HepG2 (cell line): ENCODE results near the gene GNG7. TPM values are rescaled to one million over a fixed set of nuclear protein-coding genes. Genes with fewer than 3 reads are reported as not detected.
A peak's percentile ranks its signal among the peaks of the same experiment; 100 is the strongest.

Experiments used
- ADNP ChIP-seq: sonication (generic); formaldehyde crosslinking; IDR thresholded peaks from 2 replicates; pipeline ENCODE4 v1.4.0; 2020; ENCODE audit warnings: missing genetic modification reagents
- CBFB ChIP-seq: sonication (generic); formaldehyde crosslinking; IDR thresholded peaks from 2 replicates; pipeline ENCODE4 v1.4.0; 2020; ENCODE audit warnings: missing genetic modification reagents
- FOXO1 ChIP-seq: sonication (generic); formaldehyde crosslinking; IDR thresholded peaks from 2 replicates; pipeline ENCODE4 v1.4.0; 2020; ENCODE audit warnings: missing genetic modification reagents
- HDAC1 ChIP-seq: sonication (generic); formaldehyde crosslinking; IDR thresholded peaks from 2 replicates; pipeline ENCODE4 v1.5.1; 2020; ENCODE audit warnings: mild to moderate bottlenecking, missing genetic modification reagents
- HIVEP1 ChIP-seq: sonication (generic); formaldehyde crosslinking; IDR thresholded peaks from 2 replicates; pipeline ENCODE4 v1.4.0; 2020; ENCODE audit warnings: mild to moderate bottlenecking, missing genetic modification reagents
- KLF15 ChIP-seq: sonication (generic); formaldehyde crosslinking; IDR thresholded peaks from 2 replicates; pipeline ENCODE4 v1.8.1; 2023; ENCODE audit warnings: borderline replicate concordance, mild to moderate bottlenecking, inconsistent platforms, missing genetic modification reagents, mixed read lengths
- MED1 ChIP-seq: sonication (generic); formaldehyde crosslinking; IDR thresholded peaks from 2 replicates; pipeline ENCODE4 v1.4.0; 2020; ENCODE audit warnings: missing genetic modification reagents
- NFIC ChIP-seq: IDR thresholded peaks from 2 replicates; pipeline ENCODE4 v1.6.1; 2012; ENCODE audit warnings: mild to moderate bottlenecking, low read length, inconsistent platforms
- NR2F2 ChIP-seq: IDR thresholded peaks from 2 replicates; pipeline ENCODE4 v1.6.1; 2012; ENCODE audit warnings: low read depth, inconsistent platforms, borderline replicate concordance
- PTBP1 ChIP-seq: fragments of 200-400 bp; formaldehyde crosslinking; IDR thresholded peaks from 2 replicates; pipeline ENCODE4 v1.6.1; 2018; ENCODE audit warnings: low read length, low read depth; ENCODE audit not compliant: poor library complexity, severe bottlenecking
- RFX3 ChIP-seq: IDR thresholded peaks from 2 replicates; pipeline ENCODE4 v1.6.1; 2016; ENCODE audit warnings: missing biosample characterization, missing genetic modification reagents
- SIN3B ChIP-seq: fragments of 150-350 bp; IDR thresholded peaks from 2 replicates; pipeline ENCODE4 v1.6.1; 2014; ENCODE audit warnings: low read length
- SKI ChIP-seq: fragments of 450-650 bp; IDR thresholded peaks from one replicate; pipeline ENCODE4 v1.6.1; 2018; ENCODE audit warnings: mild to moderate bottlenecking; ENCODE audit not compliant: partially characterized antibody
- SMARCC2 ChIP-seq: fragments of 450-650 bp; IDR thresholded peaks from 2 replicates; pipeline ENCODE4 v1.6.1; 2017; ENCODE audit warnings: antibody characterized with exemption, mild to moderate bottlenecking
- SOX6 ChIP-seq, 2 experiments: fragments of 450-650 bp in 1 of 2; sonication (generic) in 1 of 2; formaldehyde crosslinking in 1 of 2; IDR thresholded peaks; 2 replicates each; pipeline versions ENCODE4 v1.4.0 to v1.6.1; 2017 to 2020; ENCODE audit warnings: antibody characterized with exemption in 1 of 2, mild to moderate bottlenecking in 1 of 2, missing genetic modification reagents in 1 of 2
- SP140L ChIP-seq: sonication (generic); formaldehyde crosslinking; IDR thresholded peaks from 2 replicates; pipeline ENCODE4 v1.4.0; 2020; ENCODE audit warnings: missing genetic modification reagents, borderline replicate concordance
- THAP11 ChIP-seq: IDR thresholded peaks from 2 replicates; pipeline ENCODE4 v1.6.1; 2016; ENCODE audit warnings: missing biosample characterization, missing genetic modification reagents
- TOE1 ChIP-seq: sonication (generic); formaldehyde crosslinking; IDR thresholded peaks from 2 replicates; pipeline ENCODE4 v1.4.0; 2020; ENCODE audit warnings: mild to moderate bottlenecking, missing genetic modification reagents
- TOPORS ChIP-seq: sonication (generic); formaldehyde crosslinking; IDR thresholded peaks from 2 replicates; pipeline ENCODE4 v1.8.0; 2023; ENCODE audit warnings: mild to moderate bottlenecking, missing genetic modification reagents
- ZNF136 ChIP-seq: sonication (generic); formaldehyde crosslinking; IDR thresholded peaks from 2 replicates; pipeline ENCODE4 v1.8.1; 2022; ENCODE audit warnings: low read depth, mild to moderate bottlenecking, moderate library complexity, missing genetic modification reagents
- ZNF138 ChIP-seq: sonication (generic); formaldehyde crosslinking; IDR thresholded peaks from 2 replicates; pipeline ENCODE4 v1.5.0; 2020; ENCODE audit warnings: mild to moderate bottlenecking, low read depth, missing genetic modification reagents
- ZNF317 ChIP-seq: sonication (generic); formaldehyde crosslinking; IDR thresholded peaks from 2 replicates; pipeline ENCODE4 v1.5.0; 2020; ENCODE audit warnings: mild to moderate bottlenecking, missing genetic modification reagents
- ZNF430 ChIP-seq: sonication (generic); formaldehyde crosslinking; IDR thresholded peaks from 2 replicates; pipeline ENCODE4 v1.9.0; 2021; ENCODE audit warnings: mild to moderate bottlenecking, missing genetic modification reagents
- ZNF550 ChIP-seq: sonication (generic); formaldehyde crosslinking; IDR thresholded peaks from 2 replicates; pipeline ENCODE4 v1.4.0; 2020; ENCODE audit warnings: mild to moderate bottlenecking, missing genetic modification reagents, borderline replicate concordance
- ZNF672 ChIP-seq: sonication (generic); formaldehyde crosslinking; IDR thresholded peaks from 2 replicates; pipeline ENCODE4 v1.8.1; 2022; ENCODE audit warnings: missing genetic modification reagents
- ZSCAN22 ChIP-seq: sonication (generic); formaldehyde crosslinking; IDR thresholded peaks from 2 replicates; pipeline ENCODE4 v1.4.0; 2020; ENCODE audit warnings: mild to moderate bottlenecking, missing genetic modification reagents
- polyA plus RNA-seq, 8 experiments: library from polyadenylated mRNA; depleted of rRNA in 3 of 8; stranded (reverse) in 7 of 8; unstranded in 1 of 8; fragments of >200 nt; fragmentation: Illumina TruSeq in 4 of 8; extraction: Trizol in 4 of 8; gene quantifications; 2 replicates each; pipeline versions ENCODE4 v1.2.1 to v1.2.3, GENCODE V29; 2011 to 2016; ENCODE audit warnings: low read depth in 4 of 8, missing spikeins in 1 of 8, mixed read lengths in 1 of 8; ENCODE audit not compliant: insufficient read depth in 1 of 8
- total RNA-seq, 5 experiments: library from RNA; depleted of rRNA; stranded (reverse); fragments of >200 nt; fragmentation: Illumina TruSeq; extraction: Trizol; gene quantifications; 2 replicates each; pipeline ENCODE4 v1.2.3, GENCODE V29; 2016; ENCODE audit warnings: low read depth in 1 of 5
- TF ChIP-seq, protein P1 (sequence below): sonication (generic); formaldehyde crosslinking; IDR thresholded peaks from 2 replicates; pipeline ENCODE4 v1.4.0; 2020; ENCODE audit warnings: missing genetic modification reagents, borderline replicate concordance
- TF ChIP-seq, protein P2 (sequence below): sonication (generic); formaldehyde crosslinking; IDR thresholded peaks from 2 replicates; pipeline ENCODE4 v1.4.0; 2020; ENCODE audit warnings: missing genetic modification reagents

The GNG7 gene
- total and polyA plus RNA-seq, 2 of the 13 experiments (the other 11 are each of a cell fraction or from before 2014, with no cell fraction given), result 1.4 to 3.3 TPM

DNA sequence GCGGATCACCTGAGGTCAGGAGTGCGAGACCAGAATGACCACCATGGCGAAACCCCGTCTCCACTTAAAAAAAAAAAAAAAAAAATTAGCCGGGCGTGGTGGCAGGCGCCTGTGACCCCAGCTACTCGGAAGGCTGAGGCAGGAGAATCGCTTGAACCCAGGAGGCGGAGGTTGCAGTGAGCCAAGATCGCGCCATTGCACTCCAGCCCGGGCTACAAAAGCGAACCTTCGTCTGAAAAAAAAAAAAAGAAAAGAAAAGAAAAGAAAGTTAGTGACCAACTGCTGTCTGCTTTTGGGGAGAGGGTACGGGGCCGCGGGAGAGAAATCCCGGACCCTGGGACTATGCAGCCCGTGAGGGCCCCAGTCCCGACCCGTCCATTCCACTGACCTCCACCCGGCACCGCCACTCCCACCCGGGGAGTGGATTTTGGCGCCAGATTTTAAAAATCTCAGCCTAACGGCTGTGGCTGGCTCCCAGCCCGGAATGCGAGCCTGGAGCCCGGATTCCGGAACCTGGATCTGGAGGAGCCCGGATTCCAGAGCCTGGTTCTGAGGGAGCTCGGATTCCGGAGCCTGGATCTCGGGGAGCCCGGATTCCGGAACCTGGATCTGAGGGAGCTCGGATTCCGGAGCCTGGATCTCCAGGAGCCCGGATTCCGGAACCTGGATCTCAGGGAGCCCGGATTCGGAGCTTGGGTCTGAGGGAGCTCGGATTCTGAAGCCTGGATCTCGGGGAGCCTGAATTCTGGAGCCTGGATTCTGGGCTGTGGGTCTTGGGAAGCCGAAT, 239.7 kb downstream of the GNG7 start (continued):
- TF ChIP-seq, protein P1, sequence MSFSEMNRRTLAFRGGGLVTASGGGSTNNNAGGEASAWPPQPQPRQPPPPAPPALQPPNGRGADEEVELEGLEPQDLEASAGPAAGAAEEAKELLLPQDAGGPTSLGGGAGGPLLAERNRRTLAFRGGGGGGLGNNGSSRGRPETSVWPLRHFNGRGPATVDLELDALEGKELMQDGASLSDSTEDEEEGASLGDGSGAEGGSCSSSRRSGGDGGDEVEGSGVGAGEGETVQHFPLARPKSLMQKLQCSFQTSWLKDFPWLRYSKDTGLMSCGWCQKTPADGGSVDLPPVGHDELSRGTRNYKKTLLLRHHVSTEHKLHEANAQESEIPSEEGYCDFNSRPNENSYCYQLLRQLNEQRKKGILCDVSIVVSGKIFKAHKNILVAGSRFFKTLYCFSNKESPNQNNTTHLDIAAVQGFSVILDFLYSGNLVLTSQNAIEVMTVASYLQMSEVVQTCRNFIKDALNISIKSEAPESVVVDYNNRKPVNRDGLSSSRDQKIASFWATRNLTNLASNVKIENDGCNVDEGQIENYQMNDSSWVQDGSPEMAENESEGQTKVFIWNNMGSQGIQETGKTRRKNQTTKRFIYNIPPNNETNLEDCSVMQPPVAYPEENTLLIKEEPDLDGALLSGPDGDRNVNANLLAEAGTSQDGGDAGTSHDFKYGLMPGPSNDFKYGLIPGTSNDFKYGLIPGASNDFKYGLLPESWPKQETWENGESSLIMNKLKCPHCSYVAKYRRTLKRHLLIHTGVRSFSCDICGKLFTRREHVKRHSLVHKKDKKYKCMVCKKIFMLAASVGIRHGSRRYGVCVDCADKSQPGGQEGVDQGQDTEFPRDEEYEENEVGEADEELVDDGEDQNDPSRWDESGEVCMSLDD, result peak; percentile 85; the same call in 1 of the 2 replicates
- peak; percentile 76; the same call in 1 of the 2 replicates for TF ChIP-seq TOPORS (CRISPR knock-in tag)
- no peak for TF ChIP-seq ZNF550 (CRISPR knock-in tag)
- 0 out of 2 replicates have a peak, but pooled peaks have one; percentile 59 for TF ChIP-seq SP140L (CRISPR knock-in tag)
- no peak for TF ChIP-seq ADNP (CRISPR knock-in tag)
- TF ChIP-seq HDAC1 (CRISPR knock-in tag), result peak; percentile 75
- TF ChIP-seq ZNF672, result no peak
- peak; percentile 83; the same call in 1 of the 2 replicates for TF ChIP-seq SIN3B
- peak; percentile 89 for TF ChIP-seq CBFB (CRISPR knock-in tag)
- peak; percentile 66; the same call in 1 of the 2 replicates for TF ChIP-seq ZNF430 (CRISPR knock-in tag)
- peak; percentile 90 for TF ChIP-seq MED1 (CRISPR knock-in tag)
- TF ChIP-seq SMARCC2, result 0 out of 2 replicates have a peak, but pooled peaks have one; percentile 25
- 0 out of 2 replicates have a peak, but pooled peaks have one; percentile 1 for TF ChIP-seq ZNF138 (CRISPR knock-in tag)
- TF ChIP-seq PTBP1, result peak; percentile 99
- TF ChIP-seq RFX3 (CRISPR knock-in tag), result no peak
- TF ChIP-seq HIVEP1, result peak; percentile 92
- TF ChIP-seq SOX6 (IDR thresholded peaks at IDR 0.05), result no peak
- peak; percentile 86 for TF ChIP-seq SOX6 (CRISPR knock-in tag; IDR thresholded peaks at IDR 0.05)
- peak; percentile 82 for TF ChIP-seq ZNF317
- TF ChIP-seq NR2F2, result peak; percentile 70; the same call in 1 of the 2 replicates
- TF ChIP-seq, protein P2, sequence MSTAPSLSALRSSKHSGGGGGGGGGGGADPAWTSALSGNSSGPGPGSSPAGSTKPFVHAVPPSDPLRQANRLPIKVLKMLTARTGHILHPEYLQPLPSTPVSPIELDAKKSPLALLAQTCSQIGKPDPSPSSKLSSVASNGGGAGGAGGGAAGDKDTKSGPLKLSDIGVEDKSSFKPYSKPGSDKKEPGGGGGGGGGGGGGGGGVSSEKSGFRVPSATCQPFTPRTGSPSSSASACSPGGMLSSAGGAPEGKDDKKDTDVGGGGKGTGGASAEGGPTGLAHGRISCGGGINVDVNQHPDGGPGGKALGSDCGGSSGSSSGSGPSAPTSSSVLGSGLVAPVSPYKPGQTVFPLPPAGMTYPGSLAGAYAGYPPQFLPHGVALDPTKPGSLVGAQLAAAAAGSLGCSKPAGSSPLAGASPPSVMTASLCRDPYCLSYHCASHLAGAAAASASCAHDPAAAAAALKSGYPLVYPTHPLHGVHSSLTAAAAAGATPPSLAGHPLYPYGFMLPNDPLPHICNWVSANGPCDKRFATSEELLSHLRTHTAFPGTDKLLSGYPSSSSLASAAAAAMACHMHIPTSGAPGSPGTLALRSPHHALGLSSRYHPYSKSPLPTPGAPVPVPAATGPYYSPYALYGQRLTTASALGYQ, result peak; percentile 67; the same call in 1 of the 2 replicates
- TF ChIP-seq ZSCAN22 (CRISPR knock-in tag), result 0 out of 2 replicates have a peak, but pooled peaks have one; percentile 51
- peak; percentile 92; the same call in 1 of the 2 replicates for TF ChIP-seq ZNF136
- 0 out of 2 replicates have a peak, but pooled peaks have one; percentile 48 for TF ChIP-seq FOXO1 (CRISPR knock-in tag)
- peak; percentile 92 for TF ChIP-seq NFIC
- TF ChIP-seq SKI, result peak; percentile 87
- no peak for TF ChIP-seq TOE1 (CRISPR knock-in tag)
- TF ChIP-seq THAP11 (CRISPR knock-in tag), result peak; percentile 91
- no peak for TF ChIP-seq KLF15 (CRISPR knock-in tag)
